ENCODE measurements around the gene CHRD. TPM values are rescaled to one million over a fixed set of nuclear protein-coding genes. Genes with fewer than 3 reads are reported as not detected.
"Not testable (repeated sequence)": the region's sequence is repeated elsewhere in the genome, so short reads cannot be mapped to it uniquely, and the experiment has no call there.

CHRD gene
- polyA plus RNA-seq, 3 donors = 12.5 to 20.4 (median 16.1) TPM

- DNase-seq = no peak
Observed at GRCh38 chr3:184414418-184415202, 34.8 kb downstream of the CHRD start.

- no peak for DNase-seq
Observed at GRCh38 chr3:184415203-184415490, 35.3 kb downstream of the CHRD start.

GRCh38 chr3:184417619-184418327 is 37.9 kb downstream of the CHRD start:
- peak; percentile 40 for DNase-seq

GRCh38 chr3:184419171-184419570 is 39.3 kb downstream of the CHRD start:
- no peak for DNase-seq

- DNase-seq = no peak
Observed at GRCh38 chr3:184423561-184423960, 43.7 kb downstream of the CHRD start.

GRCh38 chr3:184426691-184427141 is 46.9 kb downstream of the CHRD start:
- DNase-seq = no peak

GRCh38 chr3:184428561-184429175 is 48.8 kb downstream of the CHRD start:
- no peak for DNase-seq

- DNase-seq = no peak
Observed at GRCh38 chr3:184429786-184430185, 49.9 kb downstream of the CHRD start.

- DNase-seq = no peak
Observed at GRCh38 chr3:184430940-184431339, 51.1 kb downstream of the CHRD start.

- DNase-seq = not testable (repeated sequence)
Observed at GRCh38 chr3:184433178-184433577, 53.3 kb downstream of the CHRD start.

- no peak for DNase-seq
Observed at GRCh38 chr3:184439096-184439495, 59.2 kb downstream of the CHRD start.

Other genes with a start within 250 kb of the CHRD start
- gene EIF2B5, start 244.7 kb upstream of the CHRD start, polyA plus RNA-seq (ENCODE audit: insufficient read length in 3 of 3) = 10 to 100 TPM; 49.2 to 55.3 (median 55.3) TPM
- gene DVL3, start 224.7 kb upstream of the CHRD start, polyA plus RNA-seq (ENCODE audit: insufficient read length in 3 of 3) = 10 to 100 TPM; 81.8 to 97.5 (median 82.1) TPM
- gene AP2M1, start 205.2 kb upstream of the CHRD start, polyA plus RNA-seq (ENCODE audit: insufficient read length in 3 of 3) = 100 to 1,000 TPM; 331 to 367 (median 357) TPM
- 10 to 100 TPM; 65.0 to 73.6 (median 69.7) TPM for gene ABCF3, start 193.9 kb upstream of the CHRD start, polyA plus RNA-seq (ENCODE audit: insufficient read length in 3 of 3)
- 1 to 10 TPM; 2.1 to 3.1 (median 2.5) TPM for gene VWA5B2, start 150.5 kb upstream of the CHRD start, polyA plus RNA-seq (ENCODE audit: insufficient read length in 3 of 3)
- 10 to 100 TPM; 38.7 to 41.7 (median 40.6) TPM for gene ALG3, start 131.1 kb upstream of the CHRD start, polyA plus RNA-seq (ENCODE audit: insufficient read length in 3 of 3)
- gene EEF1AKMT4, start 130.4 kb upstream of the CHRD start, polyA plus RNA-seq (ENCODE audit: insufficient read length in 3 of 3) = 1 to 10 TPM; 3.1 to 3.3 (median 3.2) TPM
- under 1 TPM in 1 of 3 donors, not detected in 2; 0.19 TPM for gene CAMK2N2, start 118.5 kb upstream of the CHRD start, polyA plus RNA-seq (ENCODE audit: insufficient read length in 3 of 3)
- under 1 TPM in 2 of 3 donors, not detected in 1; 0.04 to 0.10 TPM for gene ECE2, start 104.0 kb upstream of the CHRD start, polyA plus RNA-seq (ENCODE audit: insufficient read length in 3 of 3)
- 100 to 1,000 TPM; 214 to 250 (median 245) TPM for gene PSMD2, start 80.8 kb upstream of the CHRD start, polyA plus RNA-seq (ENCODE audit: insufficient read length in 3 of 3)
- gene EIF4G1, start 65.4 kb upstream of the CHRD start, polyA plus RNA-seq (ENCODE audit: insufficient read length in 3 of 3) = 100 to 1,000 TPM; 190 to 251 (median 207) TPM
- gene FAM131A, start 42.5 kb upstream of the CHRD start, polyA plus RNA-seq (ENCODE audit: insufficient read length in 3 of 3) = 10 to 100 TPM; 11.2 to 14.3 (median 13.7) TPM
- 10 to 100 TPM; 11.7 to 18.4 (median 17.7) TPM for gene CLCN2, start 18.4 kb upstream of the CHRD start, polyA plus RNA-seq (ENCODE audit: insufficient read length in 3 of 3)
- gene POLR2H, start 18.3 kb upstream of the CHRD start, polyA plus RNA-seq (ENCODE audit: insufficient read length in 3 of 3) = 100 to 1,000 TPM in 2 of 3 donors, 10 to 100 TPM in 1; 85.3 to 110 (median 106) TPM
- 1 to 10 TPM; 2.1 to 2.7 (median 2.5) TPM for gene THPO, start 1.8 kb upstream of the CHRD start, polyA plus RNA-seq (ENCODE audit: insufficient read length in 3 of 3)
- 10 to 100 TPM; 25.4 to 33.2 (median 29.1) TPM for gene EPHB3, start 181.7 kb downstream of the CHRD start, polyA plus RNA-seq (ENCODE audit: insufficient read length in 3 of 3)

Data from renal pelvis (tissue), 4 donors.